ENCODE measurements around the gene ZNF678.

- no peak for TF ChIP-seq GATA2 (IDR thresholded peaks at IDR 0.05; ENCODE audit: low read depth, low read length)
- TF ChIP-seq GATA3 (IDR thresholded peaks at IDR 0.05; ENCODE audit: low read depth, low read length): no peak
Measured at GRCh38 chr1:227541129-227541528, 22.2 kb upstream of the ZNF678 start.

All from SH-SY5Y (cell line).